BJ (cell line): Measurements from ENCODE around the gene RBM15. TPM values are rescaled to one million over a fixed set of nuclear protein-coding genes. Genes with fewer than 3 reads are reported as not detected.
A peak's percentile ranks its signal among the peaks of the same experiment; 100 is the strongest.

Experiments used
- CTCF ChIA-PET: fragments of 350-600 bp; formaldehyde crosslinking; extraction: SDS; loops from one replicate; lab custom pipeline; 2021; ENCODE audit warnings: antibody characterized with exemption, inconsistent platforms; lab: Yijun Ruan, JAX
- POLR2A ChIA-PET: fragments of 300-600 bp; sonication (Branson Sonifier 250); formaldehyde crosslinking; extraction: SDS; loops from one replicate; lab custom pipeline; 2021; ENCODE audit warnings: antibody characterized with exemption; lab: Charles Lee
- DNase-seq: peaks from one replicate; pipeline ENCODE4 v3.0.0-alpha.2; 2011; ENCODE audit warnings: low read depth
- H3K27me3 ChIP-seq: 2 replicates; pipeline ENCODE4 v1.6.0; 2011; ENCODE audit warnings: low read length; ENCODE audit not compliant: control insufficient read depth, insufficient read depth
- H3K36me3 ChIP-seq: 2 replicates; pipeline ENCODE4 v1.5.1; 2011; ENCODE audit warnings: low read length; ENCODE audit not compliant: control insufficient read depth, insufficient read depth
- H3K4me3 ChIP-seq: 2 replicates; pipeline ENCODE4 v1.5.1; 2011; ENCODE audit warnings: low read depth, mild to moderate bottlenecking, control low read depth, low read length
- polyA plus RNA-seq: library from polyadenylated mRNA; depleted of rRNA; stranded (reverse); fragments of >200 nt; gene quantifications from 2 replicates; pipeline ENCODE4 v1.2.3, GENCODE V29; 2011
- TF ChIP-seq, protein P1 (sequence below): IDR thresholded peaks from 2 replicates; pipeline ENCODE4 v1.5.1; 2011; ENCODE audit warnings: low read depth, mild to moderate bottlenecking, control low read depth, inconsistent platforms, low read length, moderate library complexity; ENCODE audit not compliant: insufficient read depth

Gene RBM15
- polyA plus RNA-seq, 1 experiment: 10.2 TPM

DNA sequence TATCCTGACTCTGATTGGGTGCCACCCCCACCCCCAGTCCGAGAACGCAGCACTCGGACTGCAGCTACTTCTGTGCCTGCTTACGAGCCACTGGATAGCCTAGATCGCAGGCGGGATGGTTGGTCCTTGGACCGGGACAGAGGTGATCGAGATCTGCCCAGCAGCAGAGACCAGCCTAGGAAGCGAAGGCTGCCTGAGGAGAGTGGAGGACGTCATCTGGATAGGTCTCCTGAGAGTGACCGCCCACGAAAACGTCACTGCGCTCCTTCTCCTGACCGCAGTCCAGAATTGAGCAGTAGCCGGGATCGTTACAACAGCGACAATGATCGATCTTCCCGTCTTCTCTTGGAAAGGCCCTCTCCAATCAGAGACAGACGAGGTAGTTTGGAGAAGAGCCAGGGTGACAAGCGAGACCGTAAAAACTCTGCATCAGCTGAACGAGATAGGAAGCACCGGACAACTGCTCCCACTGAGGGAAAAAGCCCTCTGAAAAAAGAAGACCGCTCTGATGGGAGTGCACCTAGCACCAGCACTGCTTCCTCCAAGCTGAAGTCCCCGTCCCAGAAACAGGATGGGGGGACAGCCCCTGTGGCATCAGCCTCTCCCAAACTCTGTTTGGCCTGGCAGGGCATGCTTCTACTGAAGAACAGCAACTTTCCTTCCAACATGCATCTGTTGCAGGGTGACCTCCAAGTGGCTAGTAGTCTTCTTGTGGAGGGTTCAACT is 2.1 kb downstream of the RBM15 start:
- ChIA-PET CTCF (interaction anchor here (0.6 to 9.6 kb wide), 5 partner anchors 8 to 253 kb away, joined by 3 to 77 read pairs (median 3); partner anchors contain the start of gene KCNC4), POLR2A (no interaction called here)
- no peak overlapping the region for H3K4me3 ChIP-seq
- TF ChIP-seq, protein P1, sequence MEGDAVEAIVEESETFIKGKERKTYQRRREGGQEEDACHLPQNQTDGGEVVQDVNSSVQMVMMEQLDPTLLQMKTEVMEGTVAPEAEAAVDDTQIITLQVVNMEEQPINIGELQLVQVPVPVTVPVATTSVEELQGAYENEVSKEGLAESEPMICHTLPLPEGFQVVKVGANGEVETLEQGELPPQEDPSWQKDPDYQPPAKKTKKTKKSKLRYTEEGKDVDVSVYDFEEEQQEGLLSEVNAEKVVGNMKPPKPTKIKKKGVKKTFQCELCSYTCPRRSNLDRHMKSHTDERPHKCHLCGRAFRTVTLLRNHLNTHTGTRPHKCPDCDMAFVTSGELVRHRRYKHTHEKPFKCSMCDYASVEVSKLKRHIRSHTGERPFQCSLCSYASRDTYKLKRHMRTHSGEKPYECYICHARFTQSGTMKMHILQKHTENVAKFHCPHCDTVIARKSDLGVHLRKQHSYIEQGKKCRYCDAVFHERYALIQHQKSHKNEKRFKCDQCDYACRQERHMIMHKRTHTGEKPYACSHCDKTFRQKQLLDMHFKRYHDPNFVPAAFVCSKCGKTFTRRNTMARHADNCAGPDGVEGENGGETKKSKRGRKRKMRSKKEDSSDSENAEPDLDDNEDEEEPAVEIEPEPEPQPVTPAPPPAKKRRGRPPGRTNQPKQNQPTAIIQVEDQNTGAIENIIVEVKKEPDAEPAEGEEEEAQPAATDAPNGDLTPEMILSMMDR: no peak
- no peak for DNase-seq
- no peaks in the 10 kb centered on the region for H3K27me3 ChIP-seq
- H3K36me3 ChIP-seq: peaks cover 6% of the 10 kb centered on the region; the same call in 1 of the 2 replicates

- ChIA-PET POLR2A (no interaction called here), CTCF (interaction anchor here (0.8 to 1.0 kb wide), 2 partner anchors 149 to 254 kb away, joined by 3 read pairs; no protein-coding TSS in a partner anchor)
- TF ChIP-seq, protein P1: no peak
- no peak for DNase-seq
- Histone ChIP-seq H3K36me3 (peaks cover 6% of the 10 kb centered on the region; the same call in 1 of the 2 replicates), H3K27me3 (no peaks in the 10 kb centered on the region), H3K4me3 (peak overlapping the region; percentile 3; the same call in 1 of the 2 replicates)
These were observed 2.7 kb downstream of the RBM15 start for GRCh38 chr1:110341872-110342331.

GRCh38 chr1:110343249-110343648 is 4.1 kb downstream of the RBM15 start:
- TF ChIP-seq, protein P1: no peak
- DNase-seq: no peak
- Histone ChIP-seq H3K27me3 (no peaks in the 10 kb centered on the region), H3K36me3 (peaks cover 6% of the 10 kb centered on the region; the same call in 1 of the 2 replicates), H3K4me3 (no peak overlapping the region)
- ChIA-PET POLR2A (no interaction called here), CTCF (interaction anchor here (0.7 to 1.0 kb wide), 2 partner anchors 72 to 103 kb away, joined by 3 read pairs; no protein-coding TSS in a partner anchor)

GRCh38 chr1:110344152-110344551 is 5.0 kb downstream of the RBM15 start:
- Histone ChIP-seq H3K36me3 (peaks cover 6% of the 10 kb centered on the region; the same call in 1 of the 2 replicates), H3K27me3 (no peaks in the 10 kb centered on the region), H3K4me3 (no peak overlapping the region)
- CTCF ChIA-PET: interaction anchor here (0.6 kb wide), 1 partner anchor 112 kb away, joined by 3 read pairs; no protein-coding TSS in a partner anchor
- TF ChIP-seq, protein P1: no peak
- no peak for DNase-seq
- POLR2A ChIA-PET: no interaction called here

DNA sequence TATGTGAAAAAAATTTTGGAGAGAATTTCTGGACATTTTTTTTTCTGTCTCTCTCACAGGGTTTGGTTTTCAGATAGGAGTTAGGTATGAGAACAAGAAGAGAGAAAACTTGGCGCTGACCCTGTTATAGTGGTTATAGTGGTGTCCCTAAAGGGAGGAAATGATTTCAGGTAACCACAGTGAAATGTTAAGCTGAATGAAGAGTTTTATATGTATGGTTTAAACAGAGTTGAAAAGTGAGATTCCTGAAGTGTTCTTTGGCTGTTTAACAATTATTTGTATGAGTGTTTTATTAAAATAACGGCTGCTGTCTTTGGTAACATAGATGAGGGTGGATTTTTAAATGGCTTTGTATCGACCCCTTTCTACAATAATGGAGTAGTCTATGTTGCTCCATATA is 6.3 kb downstream of the RBM15 start:
- TF ChIP-seq, protein P1: no peak
- no peaks in the 10 kb centered on the region for H3K27me3 ChIP-seq
- no peak overlapping the region for H3K4me3 ChIP-seq
- peaks cover 6% of the 10 kb centered on the region; the same call in 1 of the 2 replicates for H3K36me3 ChIP-seq
- POLR2A ChIA-PET: interaction anchor here (0.7 kb wide), 1 partner anchor 15 kb away, joined by 3 read pairs; no protein-coding TSS in a partner anchor
- no peak for DNase-seq
- CTCF ChIA-PET: no interaction called here
